HepG2 (cell line): ENCODE results near the gene KCNB1. TPM values are rescaled to one million over a fixed set of nuclear protein-coding genes. Genes with fewer than 3 reads are reported as not detected.
"Not testable (repeated sequence)": the region's sequence is repeated elsewhere in the genome, so short reads cannot be mapped to it uniquely, and the experiment has no call there.

ENCODE experiments used
- ATAC-seq: fragments of 200-7000 bp; cut with Tn5 transposase; 3 replicates; pipeline ENCODE4 v1.9.1; 2020; ENCODE audit warnings: mild to moderate bottlenecking, moderate library complexity
- BruUV-seq: library from RNA; stranded (reverse); fragments of 400-500 nt; replicated peaks from 2 replicates; lab custom pipeline; 2021; lab: Mats Ljungman, UMichigan
- CTCF ChIA-PET: fragments of 300-600 bp; formaldehyde crosslinking; extraction: SDS; loops from one replicate; lab custom pipeline; 2021; ENCODE audit warnings: low total read pairs, inconsistent platforms, low intra/inter-chr PET ratio; lab: Yijun Ruan, JAX
- POLR2A ChIA-PET: fragments of 350-600 bp; sonication (Branson Sonifier 250); formaldehyde crosslinking; loops from one replicate; lab custom pipeline; 2020; ENCODE audit warnings: antibody characterized with exemption, inconsistent platforms; lab: Yijun Ruan, JAX
- DNase-seq: peaks from one replicate; pipeline ENCODE4 v3.0.0-alpha.2; 2015; ENCODE audit warnings: low spot score
- FAIRE-seq: peaks from 3 replicates; lab custom pipeline; 2011; peaks lifted over from hg19 to GRCh38; lab: Jason Lieb, UNC
- H2AFZ ChIP-seq: one replicate; pipeline ENCODE4 v1.6.1; 2011; ENCODE audit warnings: low read length, inconsistent platforms
- H3K27ac ChIP-seq: fragments of 300-600 bp; 3 replicates; pipeline ENCODE4 v1.8.0; 2011; ENCODE audit warnings: mixed run types, mild to moderate bottlenecking, mixed read lengths, low read length, inconsistent platforms; ENCODE audit not compliant: insufficient read depth; ENCODE audit errors: extremely low read length
- H3K27me3 ChIP-seq, 2 experiments: fragments of 200-600 bp in 1 of 2; 2 replicates in 1 of 2; 3 replicates in 1 of 2; pipeline versions ENCODE4 v1.6.0 to v1.8.0; 2011; ENCODE audit warnings: low read length in 2 of 2, mild to moderate bottlenecking in 2 of 2, moderate library complexity in 2 of 2, inconsistent platforms in 1 of 2; ENCODE audit not compliant: insufficient read depth in 2 of 2, control insufficient read depth in 1 of 2
- H3K36me3 ChIP-seq, 2 experiments: fragments of 200-600 bp in 1 of 2; replicated peaks in 1 of 2; 2 replicates in 1 of 2; 3 replicates in 1 of 2; pipeline versions ENCODE4 v1.5.1 to v1.8.0; 2011; ENCODE audit warnings: low read length in 2 of 2, inconsistent platforms in 1 of 2; ENCODE audit not compliant: insufficient read depth in 2 of 2, control insufficient read depth in 1 of 2
- H3K4me1 ChIP-seq: 2 replicates; pipeline ENCODE4 v1.5.1; 2012; ENCODE audit warnings: low read length, inconsistent platforms; ENCODE audit not compliant: insufficient read depth
- H3K4me2 ChIP-seq: 2 replicates; pipeline ENCODE4 v1.6.0; 2011; ENCODE audit warnings: low read depth, low read length, inconsistent platforms
- H3K4me3 ChIP-seq, 3 experiments: fragments of 200-600 bp in 1 of 3; sonication (generic), shearing (Covaris generic) in 1 of 3; replicated peaks in 1 of 3; 2 replicates each; pipeline ENCODE4 v1.5.1; 2011 to 2016; ENCODE audit warnings: low read length in 3 of 3, inconsistent platforms in 2 of 3, low read depth in 2 of 3, mild to moderate bottlenecking in 2 of 3, control low read depth in 1 of 3, mixed read lengths in 1 of 3; ENCODE audit not compliant: insufficient read depth in 1 of 3
- H3K79me2 ChIP-seq: one replicate; pipeline ENCODE4 v1.6.1; 2011; ENCODE audit warnings: low read length, inconsistent platforms; ENCODE audit not compliant: insufficient read depth
- H3K9ac ChIP-seq: 2 replicates; pipeline ENCODE4 v1.6.0; 2011; ENCODE audit warnings: mild to moderate bottlenecking, low read depth, low read length, inconsistent platforms; ENCODE audit not compliant: insufficient read depth
- H3K9me3 ChIP-seq: 2 replicates; pipeline ENCODE4 v1.5.1; 2012; ENCODE audit warnings: mild to moderate bottlenecking, low read length
- H4K20me1 ChIP-seq: 2 replicates; pipeline ENCODE4 v1.6.0; 2011; ENCODE audit warnings: inconsistent platforms, mild to moderate bottlenecking, low read length, moderate library complexity; ENCODE audit not compliant: insufficient read depth
- ARHGAP35 ChIP-seq: sonication (generic); formaldehyde crosslinking; IDR thresholded peaks from 2 replicates; pipeline ENCODE4 v1.9.0; 2022; ENCODE audit warnings: mild to moderate bottlenecking, inconsistent platforms, moderate library complexity, missing genetic modification reagents, borderline replicate concordance
- CREB3 ChIP-seq: sonication (generic); formaldehyde crosslinking; IDR thresholded peaks from 2 replicates; pipeline ENCODE4 v1.5.0; 2020; ENCODE audit warnings: missing genetic modification reagents
- KDM6A ChIP-seq: IDR thresholded peaks from 2 replicates; pipeline ENCODE4 v1.6.1; 2016; ENCODE audit warnings: low read depth
- NONO ChIP-seq, 2 experiments: fragments of 450-650 bp in 1 of 2; sonication (generic) in 1 of 2; formaldehyde crosslinking in 1 of 2; IDR thresholded peaks in 1 of 2; conservative IDR thresholded peaks in 1 of 2; 2 replicates each; pipeline versions ENCODE4 v1.6.1 to v1.8.0; 2017 to 2022; ENCODE audit warnings: mild to moderate bottlenecking in 1 of 2, missing genetic modification reagents in 1 of 2, moderate library complexity in 1 of 2
- POLR2A ChIP-seq, 2 experiments: IDR thresholded peaks; 2 replicates each; pipeline ENCODE4 v1.6.1; 2011; ENCODE audit warnings: low read depth in 2 of 2, low read length in 2 of 2, mild to moderate bottlenecking in 1 of 2, moderate library complexity in 1 of 2; ENCODE audit not compliant: insufficient read depth in 1 of 2
- RBAK ChIP-seq: sonication (generic); formaldehyde crosslinking; IDR thresholded peaks from 2 replicates; pipeline ENCODE4 v1.5.1; 2020; ENCODE audit warnings: mild to moderate bottlenecking, missing genetic modification reagents
- SNAI1 ChIP-seq: sonication (generic); formaldehyde crosslinking; IDR thresholded peaks from 2 replicates; pipeline ENCODE4 v1.5.0; 2020; ENCODE audit warnings: mild to moderate bottlenecking, missing genetic modification reagents, borderline replicate concordance
- TBL1XR1 ChIP-seq: fragments of 150-350 bp; IDR thresholded peaks from 2 replicates; pipeline ENCODE4 v1.6.1; 2014; ENCODE audit warnings: borderline replicate concordance, low read length; ENCODE audit not compliant: partially characterized antibody
- ZBTB39 ChIP-seq: sonication (generic); formaldehyde crosslinking; IDR thresholded peaks from 2 replicates; pipeline ENCODE4 v1.5.0; 2020; ENCODE audit warnings: missing genetic modification reagents
- ZBTB42 ChIP-seq: sonication (generic); formaldehyde crosslinking; IDR thresholded peaks from 2 replicates; pipeline ENCODE4 v1.5.0; 2020; ENCODE audit warnings: mild to moderate bottlenecking, missing genetic modification reagents
- ZNF30 ChIP-seq: sonication (generic); formaldehyde crosslinking; IDR thresholded peaks from 2 replicates; pipeline ENCODE4 v1.5.0; 2020; ENCODE audit warnings: mild to moderate bottlenecking, missing genetic modification reagents
- ZNF335 ChIP-seq: sonication (generic); formaldehyde crosslinking; IDR thresholded peaks from 2 replicates; pipeline ENCODE4 v1.4.0; 2020; ENCODE audit warnings: missing genetic modification reagents
- ZNF367 ChIP-seq: sonication (generic); formaldehyde crosslinking; IDR thresholded peaks from 2 replicates; pipeline ENCODE4 v1.4.0; 2020; ENCODE audit warnings: missing genetic modification reagents, borderline replicate concordance
- WGBS: methylation state at CpG from one replicate; pipeline ENCODE4 v1.1.6; 2017; ENCODE audit warnings: low lambda C conversion rate; 5-methylcytosine and 5-hydroxymethylcytosine counted together
- in situ Hi-C: cut with HindIII; loops from 2 replicates; pipeline ENCODE4 v1.10.0; 2017; ENCODE audit warnings: low pct_unique_long_range_greater_than_20kb; ENCODE audit not compliant: extremely low pct_ligation_motif_present
- intact Hi-C: fragments of 100-400 bp; cut with micrococcal nuclease; formaldehyde crosslinking; loops from one replicate; pipeline ENCODE4 v1.10.0; 2022; ENCODE audit not compliant: unreplicated experiment
- polyA plus RNA-seq, 8 experiments: library from polyadenylated mRNA; depleted of rRNA in 3 of 8; stranded (reverse) in 7 of 8; unstranded in 1 of 8; fragments of >200 nt; fragmentation: Illumina TruSeq in 4 of 8; extraction: Trizol in 4 of 8; gene quantifications; 2 replicates each; pipeline versions ENCODE4 v1.2.1 to v1.2.3, GENCODE V29; 2011 to 2016; ENCODE audit warnings: low read depth in 4 of 8, missing spikeins in 1 of 8, mixed read lengths in 1 of 8; ENCODE audit not compliant: insufficient read depth in 1 of 8
- total RNA-seq, 5 experiments: library from RNA; depleted of rRNA; stranded (reverse); fragments of >200 nt; fragmentation: Illumina TruSeq; extraction: Trizol; gene quantifications; 2 replicates each; pipeline ENCODE4 v1.2.3, GENCODE V29; 2016; ENCODE audit warnings: low read depth in 1 of 5

The KCNB1 gene
- total and polyA plus RNA-seq, 2 of the 13 experiments (the other 11 are each of a cell fraction or from before 2014, with no cell fraction given), result 0.02 TPM; not detected in 1

GRCh38 chr20:49316704-49317103 is 165.8 kb downstream of the KCNB1 start (continued):
- no peak for TF ChIP-seq KDM6A

- H3K79me2 ChIP-seq, result no peaks in the 10 kb centered on the region
- no peak overlapping the region for H3K9ac ChIP-seq
- CTCF ChIA-PET, result no interaction called here
- H3K27me3 ChIP-seq, result peaks cover 8 to 57% of the 10 kb centered on the region in 2 experiments; a peak in 4 of 5 replicates
- H2AFZ ChIP-seq, result no peak overlapping the region
- no TSS peak for BruUV-seq
- H3K9me3 ChIP-seq, result 0 out of 2 replicates have a peak, but pooled peaks cover 1% of the 10 kb centered on the region
- no peak for TF ChIP-seq SNAI1 (CRISPR knock-in tag)
- no peak for TF ChIP-seq ZNF335 (CRISPR knock-in tag)
- no peak for TF ChIP-seq NONO (IDR thresholded peaks at IDR 0.05)
- TF ChIP-seq NONO (CRISPR knock-in tag; conservative IDR thresholded peaks at IDR 0.05), result no peak
- TF ChIP-seq CREB3 (CRISPR knock-in tag), result no peak
- no peak for TF ChIP-seq ZNF367 (CRISPR knock-in tag)
- TF ChIP-seq POLR2A (IDR thresholded peaks at IDR 0.05; ENCODE audit: insufficient read depth in 1 of 2, low read depth in 2 of 2, low read length in 2 of 2), result no peak
- TF ChIP-seq TBL1XR1, result no peak
- TF ChIP-seq ZNF30 (CRISPR knock-in tag), result no peak
- TF ChIP-seq ZBTB39 (CRISPR knock-in tag), result no peak
- TF ChIP-seq ARHGAP35 (CRISPR knock-in tag), result no peak
- TF ChIP-seq ZBTB42 (CRISPR knock-in tag), result no peak
- TF ChIP-seq RBAK (CRISPR knock-in tag), result no peak
- H3K27ac ChIP-seq, result no peak overlapping the region
- H3K36me3 ChIP-seq, result no peaks in the 10 kb centered on the region
- DNase-seq, result no peak
- no peak for ATAC-seq
- in situ Hi-C loops (no loop called here), intact Hi-C loops (no loop called here)
- no peak for FAIRE-seq
- 0% methylated on average over 1 of the region's 1 CpG for WGBS
- POLR2A ChIA-PET, result no interaction called here
- H3K4me3 ChIP-seq, result no peak overlapping the region
- no peak overlapping the region for H3K4me2 ChIP-seq
- peaks cover 9% of the 10 kb centered on the region; the same call in 1 of the 2 replicates for H3K4me1 ChIP-seq
- H4K20me1 ChIP-seq, result no peaks in the 10 kb centered on the region; the same call in 1 of the 2 replicates
These were observed 166.9 kb downstream of the KCNB1 start for GRCh38 chr20:49315580-49315979.

- DNase-seq, H3K4me3 ChIP-seq, ATAC-seq, H2AFZ ChIP-seq, H3K36me3 ChIP-seq, FAIRE-seq, BruUV-seq, H3K9ac ChIP-seq, H3K4me1 ChIP-seq, H4K20me1 ChIP-seq, H3K9me3 ChIP-seq, H3K27ac ChIP-seq, CTCF ChIA-PET, intact Hi-C loops, H3K79me2 ChIP-seq, H3K4me2 ChIP-seq, in situ Hi-C loops: not testable (repeated sequence)
- POLR2A ChIA-PET, result interaction anchor here (0.8 kb wide), 1 partner anchor 36 kb away, joined by 3 read pairs; the partner anchor contains the start of gene ZNFX1
- peaks cover 8 to 61% of the 10 kb centered on the region in 2 experiments; a peak in 4 of 5 replicates for H3K27me3 ChIP-seq
- WGBS, result 2% methylated on average over 2 of the region's 2 CpGs
These were observed 168.4 kb downstream of the KCNB1 start for GRCh38 chr20:49314052-49314451.
